ENCODE results near the gene ITPK1. TPM values are rescaled to one million over a fixed set of nuclear protein-coding genes. Genes with fewer than 3 reads are reported as not detected.

ITPK1 gene
- total RNA-seq, 1 donor from 2014 or later = 30.5 TPM

DNA sequence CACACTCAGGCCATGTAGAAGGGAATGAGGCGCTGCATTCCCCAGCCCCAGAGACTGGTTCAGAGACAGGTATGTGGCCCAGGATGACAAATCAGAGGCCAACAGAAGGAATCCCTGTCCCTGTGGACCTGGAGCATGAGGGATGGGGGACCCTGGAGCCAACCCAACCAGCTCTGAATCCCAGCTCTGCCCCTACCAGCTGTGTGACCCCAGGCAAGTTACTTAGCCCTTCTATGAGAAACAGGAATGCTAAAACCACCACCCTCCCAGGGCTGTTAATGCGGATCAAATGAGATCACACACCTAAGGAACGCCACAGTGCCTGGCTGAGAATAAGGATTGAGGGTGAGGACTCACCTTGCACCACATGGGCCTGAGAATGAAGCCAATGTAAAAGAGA is 15.6 kb downstream of the ITPK1 start:
- DNase-seq (ENCODE audit: low spot score in 2 of 2, unreplicated experiment in 2 of 2) = no peak
- Mint-ChIP-seq H3K4me1 (peaks cover 4% of the 10 kb centered on the region), H3K27ac (no peak overlapping the region), H3K27me3 (ENCODE audit: low read depth) (no peaks in the 10 kb centered on the region), H3K36me3 (no peaks in the 10 kb centered on the region), H3K9me3 (no peaks in the 10 kb centered on the region), H3K4me3 (no peak overlapping the region)
- TF ChIP-seq CTCF (IDR thresholded peaks at IDR 0.05; ENCODE audit: unreplicated experiment) = no peak

DNA sequence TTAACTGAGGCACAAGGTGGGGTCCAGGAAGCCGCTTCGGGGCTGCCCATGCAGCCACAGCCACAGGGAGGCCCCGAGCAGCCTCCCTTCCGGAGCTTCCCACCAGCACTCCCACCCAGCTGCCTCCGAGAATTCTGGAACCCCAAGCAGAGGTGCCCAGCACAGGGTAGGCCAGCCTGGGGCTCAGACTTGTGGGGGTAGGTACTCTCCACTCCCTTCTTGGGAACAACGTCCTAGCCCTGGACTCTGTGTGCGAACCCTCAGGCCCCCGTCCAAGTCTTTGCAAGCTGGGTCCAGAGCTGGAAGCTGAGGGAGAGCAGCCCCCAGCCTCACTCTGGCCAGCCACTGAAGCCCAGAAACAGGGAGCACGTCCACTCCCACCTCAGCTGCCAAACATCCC is 16.1 kb downstream of the ITPK1 start:
- TF ChIP-seq CTCF (IDR thresholded peaks at IDR 0.05; ENCODE audit: unreplicated experiment) = no peak
- Mint-ChIP-seq H3K27me3 (ENCODE audit: low read depth) (no peaks in the 10 kb centered on the region), H3K4me3 (no peak overlapping the region), H3K36me3 (no peaks in the 10 kb centered on the region), H3K4me1 (peaks cover 7% of the 10 kb centered on the region), H3K27ac (no peak overlapping the region), H3K9me3 (no peaks in the 10 kb centered on the region)
- no peak for DNase-seq (ENCODE audit: low spot score in 2 of 2, unreplicated experiment in 2 of 2)

DNA sequence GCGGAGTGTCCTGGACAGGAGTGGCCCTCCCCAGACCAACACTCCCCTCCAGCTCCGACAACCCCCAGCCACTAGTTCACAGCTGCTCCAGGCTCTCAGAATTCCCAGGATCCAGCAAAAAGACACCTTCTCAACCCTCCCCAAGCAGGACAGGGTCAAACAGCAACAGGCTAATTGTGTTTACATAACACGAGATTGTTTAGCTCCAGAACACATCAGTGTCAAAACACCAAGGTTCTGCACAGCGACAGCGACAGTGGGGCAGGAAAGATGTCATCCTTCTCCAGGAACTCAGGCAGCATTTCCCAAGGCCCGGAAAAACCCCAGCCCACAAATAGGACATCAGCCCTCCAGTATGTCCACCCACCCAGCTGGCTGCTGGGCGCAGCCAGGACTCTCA is 16.5 kb downstream of the ITPK1 start:
- no peak for DNase-seq (ENCODE audit: low spot score in 2 of 2, unreplicated experiment in 2 of 2)
- no peak for TF ChIP-seq CTCF (IDR thresholded peaks at IDR 0.05; ENCODE audit: unreplicated experiment)
- no peak overlapping the region for H3K27ac Mint-ChIP-seq
- H3K4me3 Mint-ChIP-seq = no peak overlapping the region
- H3K36me3 Mint-ChIP-seq = no peaks in the 10 kb centered on the region
- H3K9me3 Mint-ChIP-seq = no peaks in the 10 kb centered on the region
- H3K27me3 Mint-ChIP-seq (ENCODE audit: low read depth) = no peaks in the 10 kb centered on the region
- peaks cover 7% of the 10 kb centered on the region for H3K4me1 Mint-ChIP-seq

GRCh38 chr14:93096691-93097322 is 18.9 kb downstream of the ITPK1 start:
- no peak for DNase-seq (ENCODE audit: low spot score in 2 of 2, unreplicated experiment in 2 of 2)
- H3K27me3 Mint-ChIP-seq (ENCODE audit: low read depth) = no peaks in the 10 kb centered on the region
- no peak for TF ChIP-seq CTCF (IDR thresholded peaks at IDR 0.05; ENCODE audit: unreplicated experiment)
- H3K4me3 Mint-ChIP-seq = no peak overlapping the region
- peaks cover 10% of the 10 kb centered on the region for H3K4me1 Mint-ChIP-seq
- H3K27ac Mint-ChIP-seq = no peak overlapping the region
- no peaks in the 10 kb centered on the region for H3K9me3 Mint-ChIP-seq
- no peaks in the 10 kb centered on the region for H3K36me3 Mint-ChIP-seq

DNA sequence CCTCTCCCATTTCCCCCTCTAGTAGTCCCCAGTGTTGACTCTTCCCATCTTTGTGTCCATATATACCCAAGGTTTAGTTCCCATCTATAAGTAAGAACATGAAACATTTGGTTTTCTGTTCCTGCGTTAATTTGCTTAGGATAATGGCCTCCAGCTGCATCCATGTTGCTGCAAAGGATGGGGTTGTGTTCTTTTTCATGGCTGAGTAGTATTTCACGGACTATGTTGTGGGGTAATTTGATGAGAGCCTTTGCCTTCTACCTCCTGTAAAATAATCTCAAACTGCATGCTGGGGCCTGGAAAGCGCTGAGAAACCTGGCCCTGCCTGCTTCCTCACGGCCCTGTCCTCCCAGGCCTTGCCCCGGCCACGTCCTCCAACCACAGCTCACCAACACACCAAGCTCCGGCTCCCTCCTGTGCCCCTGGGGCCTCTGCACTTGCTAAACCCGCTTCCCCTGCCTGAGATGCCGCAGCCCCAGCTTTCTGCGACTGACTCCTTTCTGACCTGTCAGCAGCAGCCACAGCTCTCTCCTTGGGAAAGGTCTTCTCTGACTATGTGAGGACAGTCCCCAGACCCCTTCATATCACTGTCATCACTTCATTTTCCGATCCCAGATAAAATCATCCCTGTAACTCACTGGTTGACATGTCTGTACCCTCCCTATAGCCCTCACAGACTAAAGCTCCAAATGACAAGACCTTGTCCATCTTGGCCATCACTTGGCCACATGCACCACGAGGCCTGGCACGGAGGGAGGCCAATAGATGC is 19.8 kb downstream of the ITPK1 start:
- Mint-ChIP-seq H3K27ac (no peak overlapping the region), H3K27me3 (ENCODE audit: low read depth) (no peaks in the 10 kb centered on the region), H3K9me3 (no peaks in the 10 kb centered on the region), H3K4me3 (no peak overlapping the region), H3K4me1 (peaks cover 18% of the 10 kb centered on the region), H3K36me3 (no peaks in the 10 kb centered on the region)
- TF ChIP-seq CTCF (IDR thresholded peaks at IDR 0.05; ENCODE audit: unreplicated experiment) = no peak
- DNase-seq (ENCODE audit: low spot score in 2 of 2, unreplicated experiment in 2 of 2) = no peak

Data from mesothelial cell of epicardium (in vitro differentiated cells).